C1 segment of cervical spinal cord (tissue), 14 donors: ENCODE measurements around the gene CYB5RL.
"Not testable (repeated sequence)": the region's sequence is repeated elsewhere in the genome, so short reads cannot be mapped to it uniquely, and the experiment has no call there.

ENCODE experiments used
- DNase-seq, 14 donors: peaks; one replicate each; lab custom pipeline; 2025; lab: John Stamatoyannopoulos, UW

The CYB5RL gene

GRCh38 chr1:54188291-54188690, 11.5 kb downstream of the CYB5RL start:
- no peak for DNase-seq

- DNase-seq, result no peak
These were observed 13.8 kb downstream of the CYB5RL start for GRCh38 chr1:54186056-54186455.

GRCh38 chr1:54180701-54181360, 19.0 kb downstream of the CYB5RL start:
- DNase-seq, result no peak

- DNase-seq, result no peak
These were observed 21.3 kb downstream of the CYB5RL start for GRCh38 chr1:54178296-54179070.

- no peak for DNase-seq
These were observed 22.1 kb downstream of the CYB5RL start for GRCh38 chr1:54177726-54178125.

GRCh38 chr1:54176621-54177327, 23.1 kb downstream of the CYB5RL start:
- no peak for DNase-seq

GRCh38 chr1:54174106-54174505, 25.7 kb downstream of the CYB5RL start:
- DNase-seq, result no peak

- no peak for DNase-seq
These were observed 26.1 kb downstream of the CYB5RL start for GRCh38 chr1:54173681-54174080.

- DNase-seq, result no peak
These were observed 26.9 kb downstream of the CYB5RL start for GRCh38 chr1:54172614-54173599.

- DNase-seq, result no peak
These were observed 28.2 kb downstream of the CYB5RL start for GRCh38 chr1:54171606-54172005.

GRCh38 chr1:54171016-54171415, 28.8 kb downstream of the CYB5RL start:
- no peak for DNase-seq

- no peak for DNase-seq
These were observed 30.8 kb downstream of the CYB5RL start for GRCh38 chr1:54169068-54169467.

- no peak for DNase-seq
These were observed 31.4 kb downstream of the CYB5RL start for GRCh38 chr1:54168206-54168965.

GRCh38 chr1:54167422-54168139, 32.2 kb downstream of the CYB5RL start:
- DNase-seq, result no peak

- not testable (repeated sequence) for DNase-seq
These were observed 33.5 kb downstream of the CYB5RL start for GRCh38 chr1:54166357-54166756.

GRCh38 chr1:54165146-54165545, 34.7 kb downstream of the CYB5RL start:
- no peak for DNase-seq

- no peak for DNase-seq
These were observed 36.3 kb downstream of the CYB5RL start for GRCh38 chr1:54163573-54163972.

GRCh38 chr1:54163051-54163450, 36.8 kb downstream of the CYB5RL start:
- DNase-seq, result no peak

GRCh38 chr1:54161495-54162168, 38.2 kb downstream of the CYB5RL start:
- no peak for DNase-seq
